ENCODE results near the gene GFER. TPM values are rescaled to one million over a fixed set of nuclear protein-coding genes. Genes with fewer than 3 reads are reported as not detected.

Gene GFER
- total and polyA plus RNA-seq, 9 of the 15 experiments (the other 6 are each of a cell fraction or from before 2014, with no cell fraction given), result 4.3 to 53.7 (median 19.8) TPM

DNA sequence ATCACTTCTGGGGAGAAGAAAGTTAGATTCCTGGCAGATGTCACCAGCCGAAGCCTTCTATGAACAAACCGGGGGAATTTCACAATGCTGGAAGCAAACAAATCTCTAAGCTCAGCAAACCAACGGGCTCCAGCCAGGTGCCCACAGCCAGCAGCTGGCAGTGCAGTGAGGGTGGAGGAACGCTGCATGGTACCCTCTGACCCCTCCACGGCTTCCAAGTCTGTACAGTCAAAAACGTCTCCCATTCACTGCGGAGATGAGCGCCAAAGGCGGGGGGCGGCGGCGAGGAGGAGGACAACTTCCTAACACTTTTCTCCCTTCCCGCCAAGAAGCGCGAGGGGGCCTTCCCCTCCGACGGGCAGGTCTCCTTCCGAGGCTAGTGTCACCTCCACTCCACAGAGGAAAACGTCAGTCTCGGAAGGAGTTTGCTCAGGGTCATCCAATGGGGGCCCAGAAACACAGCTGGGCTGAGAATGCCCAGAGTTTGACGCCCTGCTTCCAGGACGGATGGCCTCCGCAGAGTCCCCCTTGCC is 24.7 kb downstream of the GFER start (continued):
- TF ChIP-seq, protein P1, sequence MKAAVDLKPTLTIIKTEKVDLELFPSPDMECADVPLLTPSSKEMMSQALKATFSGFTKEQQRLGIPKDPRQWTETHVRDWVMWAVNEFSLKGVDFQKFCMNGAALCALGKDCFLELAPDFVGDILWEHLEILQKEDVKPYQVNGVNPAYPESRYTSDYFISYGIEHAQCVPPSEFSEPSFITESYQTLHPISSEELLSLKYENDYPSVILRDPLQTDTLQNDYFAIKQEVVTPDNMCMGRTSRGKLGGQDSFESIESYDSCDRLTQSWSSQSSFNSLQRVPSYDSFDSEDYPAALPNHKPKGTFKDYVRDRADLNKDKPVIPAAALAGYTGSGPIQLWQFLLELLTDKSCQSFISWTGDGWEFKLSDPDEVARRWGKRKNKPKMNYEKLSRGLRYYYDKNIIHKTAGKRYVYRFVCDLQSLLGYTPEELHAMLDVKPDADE (conservative IDR thresholded peaks at IDR 0.05; ENCODE audit: control insufficient read depth, low read depth, low read length), result 0 out of 2 replicates have a peak, but pooled peaks have one; percentile 2
- TF ChIP-seq STAT5B (CRISPR knock-in tag; IDR thresholded peaks at IDR 0.05) (no peak), ZNF232 (CRISPR knock-in tag; IDR thresholded peaks at IDR 0.05) (0 out of 2 replicates have a peak, but pooled peaks have one; percentile 26), ZNF445 (CRISPR knock-in tag; IDR thresholded peaks at IDR 0.05; ENCODE audit: low read depth) (no peak), CEBPG (CRISPR knock-in tag; IDR thresholded peaks at IDR 0.05) (no peak), CEBPG (tag; conservative IDR thresholded peaks at IDR 0.05 in 1 of 2, IDR thresholded peaks at IDR 0.05 in 1 of 2) (0 out of 4 replicates have a peak, but pooled peaks of 1 of the 2 experiments have one; percentile 1), ETV1 (tag; conservative IDR thresholded peaks at IDR 0.05; ENCODE audit: low read depth) (peak; percentile 28; the same call in 1 of the 2 replicates), MAZ (CRISPR knock-in tag; conservative IDR thresholded peaks at IDR 0.05 in 1 of 2, IDR thresholded peaks at IDR 0.05 in 1 of 2) (peak in 1 of 2 experiments; percentile 49; a peak in 1 of 4 replicates), IRF2 (CRISPR knock-in tag; IDR thresholded peaks at IDR 0.05) (peak; percentile 7; the same call in 1 of the 2 replicates), ZNF431 (CRISPR knock-in tag; IDR thresholded peaks at IDR 0.05) (0 out of 2 replicates have a peak, but pooled peaks have one; percentile 50), NR2C1 (IDR thresholded peaks at IDR 0.05) (no peak), NR2C1 (tag; IDR thresholded peaks at IDR 0.05) (peak; percentile 23), ZNF224 (CRISPR knock-in tag; IDR thresholded peaks at IDR 0.05) (peak; percentile 19; the same call in 1 of the 2 replicates), SP1 (CRISPR knock-in tag; IDR thresholded peaks at IDR 0.05) (peak; percentile 40; the same call in 1 of the 2 replicates), CBX3 (IDR thresholded peaks at IDR 0.05; ENCODE audit: borderline replicate concordance in 1 of 2, low read length in 2 of 2) (peak in 1 of 2 experiments; percentile 37; a peak in 1 of 3 replicates), NBN (IDR thresholded peaks at IDR 0.05; ENCODE audit: low read depth) (no peak), FOXK1 (CRISPR knock-in tag; IDR thresholded peaks at IDR 0.05; ENCODE audit: borderline replicate concordance) (peak; percentile 83; the same call in 1 of the 2 replicates), NCOR1 (IDR thresholded peaks at IDR 0.05) (no peak)
- TF ChIP-seq, protein P2, sequence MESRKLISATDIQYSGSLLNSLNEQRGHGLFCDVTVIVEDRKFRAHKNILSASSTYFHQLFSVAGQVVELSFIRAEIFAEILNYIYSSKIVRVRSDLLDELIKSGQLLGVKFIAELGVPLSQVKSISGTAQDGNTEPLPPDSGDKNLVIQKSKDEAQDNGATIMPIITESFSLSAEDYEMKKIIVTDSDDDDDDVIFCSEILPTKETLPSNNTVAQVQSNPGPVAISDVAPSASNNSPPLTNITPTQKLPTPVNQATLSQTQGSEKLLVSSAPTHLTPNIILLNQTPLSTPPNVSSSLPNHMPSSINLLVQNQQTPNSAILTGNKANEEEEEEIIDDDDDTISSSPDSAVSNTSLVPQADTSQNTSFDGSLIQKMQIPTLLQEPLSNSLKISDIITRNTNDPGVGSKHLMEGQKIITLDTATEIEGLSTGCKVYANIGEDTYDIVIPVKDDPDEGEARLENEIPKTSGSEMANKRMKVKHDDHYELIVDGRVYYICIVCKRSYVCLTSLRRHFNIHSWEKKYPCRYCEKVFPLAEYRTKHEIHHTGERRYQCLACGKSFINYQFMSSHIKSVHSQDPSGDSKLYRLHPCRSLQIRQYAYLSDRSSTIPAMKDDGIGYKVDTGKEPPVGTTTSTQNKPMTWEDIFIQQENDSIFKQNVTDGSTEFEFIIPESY (CRISPR knock-in tag; IDR thresholded peaks at IDR 0.05), result 0 out of 2 replicates have a peak, but pooled peaks have one; percentile 10
- TF ChIP-seq, protein P3, sequence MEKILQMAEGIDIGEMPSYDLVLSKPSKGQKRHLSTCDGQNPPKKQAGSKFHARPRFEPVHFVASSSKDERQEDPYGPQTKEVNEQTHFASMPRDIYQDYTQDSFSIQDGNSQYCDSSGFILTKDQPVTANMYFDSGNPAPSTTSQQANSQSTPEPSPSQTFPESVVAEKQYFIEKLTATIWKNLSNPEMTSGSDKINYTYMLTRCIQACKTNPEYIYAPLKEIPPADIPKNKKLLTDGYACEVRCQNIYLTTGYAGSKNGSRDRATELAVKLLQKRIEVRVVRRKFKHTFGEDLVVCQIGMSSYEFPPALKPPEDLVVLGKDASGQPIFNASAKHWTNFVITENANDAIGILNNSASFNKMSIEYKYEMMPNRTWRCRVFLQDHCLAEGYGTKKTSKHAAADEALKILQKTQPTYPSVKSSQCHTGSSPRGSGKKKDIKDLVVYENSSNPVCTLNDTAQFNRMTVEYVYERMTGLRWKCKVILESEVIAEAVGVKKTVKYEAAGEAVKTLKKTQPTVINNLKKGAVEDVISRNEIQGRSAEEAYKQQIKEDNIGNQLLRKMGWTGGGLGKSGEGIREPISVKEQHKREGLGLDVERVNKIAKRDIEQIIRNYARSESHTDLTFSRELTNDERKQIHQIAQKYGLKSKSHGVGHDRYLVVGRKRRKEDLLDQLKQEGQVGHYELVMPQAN (IDR thresholded peaks at IDR 0.05; ENCODE audit: borderline replicate concordance), result peak; percentile 47; the same call in 1 of the 2 replicates
- TF ChIP-seq, protein P4, sequence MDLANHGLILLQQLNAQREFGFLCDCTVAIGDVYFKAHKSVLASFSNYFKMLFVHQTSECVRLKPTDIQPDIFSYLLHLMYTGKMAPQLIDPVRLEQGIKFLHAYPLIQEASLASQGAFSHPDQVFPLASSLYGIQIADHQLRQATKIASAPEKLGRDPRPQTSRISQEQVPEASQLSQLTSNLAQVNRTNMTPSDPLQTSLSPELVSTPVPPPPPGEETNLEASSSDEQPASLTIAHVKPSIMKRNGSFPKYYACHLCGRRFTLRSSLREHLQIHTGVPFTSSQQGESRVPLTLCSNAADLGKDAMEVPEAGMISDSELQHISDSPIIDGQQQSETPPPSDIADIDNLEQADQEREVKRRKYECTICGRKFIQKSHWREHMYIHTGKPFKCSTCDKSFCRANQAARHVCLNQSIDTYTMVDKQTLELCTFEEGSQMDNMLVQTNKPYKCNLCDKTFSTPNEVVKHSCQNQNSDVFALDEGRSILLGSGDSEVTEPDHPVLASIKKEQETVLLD (IDR thresholded peaks at IDR 0.05), result 0 out of 2 replicates have a peak, but pooled peaks have one; percentile 30
